HTERT RPE-1 (cell line): ENCODE results near the gene COX6B1.
"Not testable (repeated sequence)": the region's sequence is repeated elsewhere in the genome, so short reads cannot be mapped to it uniquely, and the experiment has no call there.

ENCODE experiments used
- in situ Hi-C: fragments of 300-500 bp; cut with MboI; formaldehyde crosslinking; loops from 4 replicates; pipeline ENCODE4 v1.14.3; 2020; ENCODE audit warnings: low sequenced_read_pairs

Gene COX6B1

GRCh38 chr19:35633727-35634440 lies 14.2 kb upstream of the COX6B1 start:
- in situ Hi-C loops, result no loop called here

DNA sequence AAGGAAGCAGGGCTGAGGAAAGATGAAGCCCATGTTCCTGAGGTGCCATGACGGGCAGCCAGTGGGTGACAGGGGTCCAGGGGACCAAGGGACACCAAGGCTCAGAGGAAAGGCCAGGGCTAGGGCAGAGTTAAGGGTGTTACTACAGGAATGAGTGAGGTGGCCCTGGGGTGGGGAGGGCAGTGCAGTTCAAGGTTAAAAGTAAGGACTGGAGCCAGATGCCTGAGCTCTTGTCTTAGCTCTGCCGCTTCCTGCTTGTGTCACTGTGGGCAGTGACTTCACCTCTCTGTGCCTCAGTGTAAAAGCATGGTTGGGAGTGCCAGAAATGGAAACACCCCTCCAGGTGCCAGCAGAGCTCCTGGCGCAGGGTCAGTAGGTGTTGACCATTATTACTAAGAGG lies 11.5 kb upstream of the COX6B1 start:
- in situ Hi-C loops, result no loop called here

- in situ Hi-C loops, result no loop called here
Measured at GRCh38 chr19:35637165-35637564, 11.0 kb upstream of the COX6B1 start.

DNA sequence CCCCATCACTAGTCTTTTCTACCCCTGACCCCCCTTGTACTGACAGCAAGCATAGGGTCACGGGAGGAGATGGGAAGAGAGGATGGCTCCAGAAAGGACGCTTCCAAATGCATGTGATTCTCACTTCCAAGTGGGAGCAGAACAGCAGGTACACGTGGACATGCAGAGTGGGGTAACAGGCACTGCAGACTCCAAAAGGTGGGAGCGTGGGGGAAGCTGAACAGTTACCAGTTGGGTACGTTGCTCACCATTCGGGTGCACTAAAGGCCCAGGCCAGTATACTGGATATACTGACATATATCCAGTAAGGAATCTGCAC lies 8.8 kb upstream of the COX6B1 start:
- in situ Hi-C loops, result no loop called here

DNA sequence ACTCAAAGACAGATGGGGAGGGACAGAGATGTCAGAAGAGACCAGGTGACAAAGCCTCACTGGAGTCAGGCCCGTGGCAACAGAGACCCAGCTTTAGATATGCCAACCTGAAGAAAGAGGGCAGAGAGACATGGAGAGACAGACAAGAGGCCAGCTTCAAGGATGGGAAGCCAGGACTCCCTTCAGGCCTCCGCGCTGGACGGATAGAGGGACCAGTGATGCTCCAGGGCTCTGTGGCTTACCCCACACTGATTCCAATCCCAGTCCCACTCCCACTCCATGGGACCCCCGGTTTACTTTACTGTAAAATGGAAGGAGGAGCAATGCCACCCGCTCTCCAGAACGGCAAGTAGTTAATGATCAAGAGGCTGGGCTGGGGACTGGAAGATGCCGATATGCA lies 8.3 kb upstream of the COX6B1 start:
- in situ Hi-C loops, result no loop called here

- in situ Hi-C loops, result no loop called here
Measured at GRCh38 chr19:35641515-35642151, 6.5 kb upstream of the COX6B1 start, which contains the start of gene ETV2. Gene ETV2, plus strand, starts transcription at chr19:35641745. Its CDS starts 716 bp downstream, at chr19:35642461.

- in situ Hi-C loops, result no loop called here
Measured at GRCh38 chr19:35642312-35642711, 5.8 kb upstream of the COX6B1 start.

DNA sequence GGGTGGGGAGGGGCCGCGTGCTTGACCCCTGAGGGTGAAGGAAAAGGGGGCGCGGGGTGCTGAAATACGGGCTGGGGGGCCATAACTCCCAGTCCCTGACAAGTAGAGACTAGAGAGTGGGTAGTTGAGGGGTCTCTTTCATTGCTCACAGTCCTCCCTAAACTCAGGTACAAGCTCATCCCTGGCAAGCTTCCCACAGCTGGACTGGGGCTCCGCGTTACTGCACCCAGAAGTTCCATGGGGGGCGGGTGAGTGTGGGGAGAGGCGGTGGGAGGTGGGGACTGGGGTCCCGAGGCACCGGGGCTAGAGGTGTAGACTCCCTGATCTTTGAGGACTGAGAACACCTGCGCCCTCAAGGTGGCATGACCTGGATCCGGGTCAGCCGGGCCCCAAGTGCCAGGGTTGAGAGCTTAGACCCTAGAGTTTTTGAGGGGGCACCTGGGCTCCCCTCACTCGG lies 5.3 kb upstream of the COX6B1 start:
- in situ Hi-C loops, result no loop called here

- in situ Hi-C loops, result no loop called here
Measured at GRCh38 chr19:35643255-35644205, 4.6 kb upstream of the COX6B1 start.

GRCh38 chr19:35644206-35644986 lies 3.7 kb upstream of the COX6B1 start:
- in situ Hi-C loops, result no loop called here

DNA sequence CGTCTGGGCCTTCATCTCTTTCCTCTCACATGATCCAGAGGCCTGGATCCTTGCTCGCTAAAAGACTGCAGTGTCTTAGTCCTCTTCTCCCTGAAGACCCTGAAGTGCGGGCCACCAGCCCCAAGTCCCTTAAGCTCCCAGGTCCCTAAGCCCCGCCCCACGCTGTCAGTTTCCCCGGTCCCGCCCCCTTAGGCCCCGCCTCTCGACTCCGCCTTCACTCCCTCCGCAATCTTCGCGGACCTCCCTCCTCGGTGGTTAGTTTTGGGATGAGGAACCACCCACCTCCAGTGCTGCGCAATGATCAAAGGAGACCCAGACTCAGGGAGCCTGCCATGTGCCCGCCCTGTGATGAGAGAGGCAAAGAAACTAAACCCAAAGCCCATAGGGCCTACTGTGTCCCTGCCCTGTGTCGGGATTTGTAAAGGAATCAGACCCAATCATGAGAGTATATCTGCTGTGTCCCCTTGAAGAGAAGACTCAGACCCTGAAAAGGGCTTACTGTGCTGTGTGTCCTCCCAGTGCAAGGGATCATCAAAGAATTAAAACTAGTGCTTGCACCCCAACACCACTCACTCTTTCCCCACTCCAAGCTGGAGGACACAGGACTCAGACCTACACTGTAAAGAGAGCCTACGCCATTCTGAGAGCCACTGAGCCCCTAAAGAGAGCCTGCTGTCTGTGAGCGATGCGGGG lies 3.0 kb upstream of the COX6B1 start:
- in situ Hi-C loops, result no loop called here

GRCh38 chr19:35645680-35646511 lies 2.2 kb upstream of the COX6B1 start:
- in situ Hi-C loops, result no loop called here

GRCh38 chr19:35650581-35650980 lies 2.5 kb downstream of the COX6B1 start:
- in situ Hi-C loops, result no loop called here

GRCh38 chr19:35654828-35655227 lies 6.7 kb downstream of the COX6B1 start:
- in situ Hi-C loops, result not testable (repeated sequence)

- in situ Hi-C loops, result no loop called here
Measured at GRCh38 chr19:35655600-35655999, 7.5 kb downstream of the COX6B1 start.

DNA sequence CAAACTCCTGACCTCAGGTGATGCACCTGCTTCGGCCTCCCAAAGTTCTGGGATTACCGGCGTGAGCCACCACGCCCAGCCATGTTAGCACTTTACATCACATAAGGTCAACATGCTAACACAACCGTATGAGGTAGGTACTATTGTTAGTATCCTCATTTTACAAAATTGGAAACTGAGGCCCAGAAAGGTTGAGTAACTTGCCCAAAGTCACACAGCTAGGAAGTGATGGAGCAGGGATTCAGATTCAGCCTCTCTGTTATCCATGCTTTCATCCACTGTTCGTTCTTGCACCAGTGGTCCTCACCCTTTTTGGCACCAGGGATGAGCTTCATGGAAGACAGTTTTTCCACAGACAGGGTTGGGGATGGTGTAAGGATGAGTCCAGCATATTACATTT lies 8.6 kb downstream of the COX6B1 start:
- in situ Hi-C loops, result no loop called here

DNA sequence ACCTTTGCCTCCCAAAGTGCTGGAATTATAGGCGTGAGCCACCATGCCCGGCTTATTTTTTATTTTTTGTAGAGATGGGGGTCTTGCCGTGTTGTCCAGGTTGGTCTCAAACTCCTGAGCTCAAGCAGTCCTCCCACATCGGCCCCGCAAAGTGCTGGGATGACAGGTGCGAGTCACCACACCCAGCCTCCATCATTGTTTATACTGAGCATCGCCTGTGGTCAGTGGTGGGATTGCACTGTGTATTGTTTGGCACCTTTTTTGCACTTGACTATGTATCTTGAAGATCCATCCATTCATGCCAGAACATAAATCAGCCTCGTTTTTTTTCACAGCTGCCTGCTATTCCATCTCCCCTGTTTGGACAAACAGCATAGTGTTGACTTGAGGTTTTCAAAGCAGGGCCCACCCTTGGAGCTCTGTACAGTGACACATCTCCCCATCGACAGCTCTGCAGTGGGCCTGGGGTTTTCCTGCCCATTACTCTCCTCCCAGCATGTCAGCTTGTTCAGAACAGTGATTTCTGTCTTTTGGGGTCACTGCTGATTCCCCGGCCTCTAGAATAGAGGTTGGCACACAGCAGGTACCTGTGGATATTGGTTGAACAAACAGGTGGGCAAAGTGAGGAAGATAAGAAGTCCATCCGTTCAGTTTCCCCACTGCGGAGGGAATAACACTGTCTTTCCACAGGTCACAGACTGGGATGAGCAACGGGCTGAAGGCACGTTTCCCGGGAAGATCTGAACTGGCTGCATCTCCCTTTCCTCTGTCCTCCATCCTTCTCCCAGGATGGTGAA lies 10.0 kb downstream of the COX6B1 start:
- in situ Hi-C loops, result no loop called here

DNA sequence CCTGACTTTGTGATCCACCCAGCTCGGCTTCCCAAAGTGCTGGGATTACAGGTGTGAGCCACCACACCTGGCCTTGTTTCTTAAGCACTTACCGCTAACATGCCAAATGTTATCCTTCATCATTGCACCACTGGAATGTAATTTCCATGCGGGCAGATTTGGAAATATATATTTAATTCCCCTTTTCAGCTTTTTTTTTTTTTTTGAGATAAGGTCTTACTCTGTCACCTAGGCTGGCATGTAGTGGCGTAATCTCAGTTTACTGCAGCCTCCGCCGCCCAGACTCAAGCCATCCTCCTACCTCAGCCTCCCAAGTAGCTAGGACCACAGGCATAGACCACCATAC lies 13.8 kb downstream of the COX6B1 start:
- in situ Hi-C loops, result no loop called here

- in situ Hi-C loops, result no loop called here
Measured at GRCh38 chr19:35663981-35664380, 15.9 kb downstream of the COX6B1 start.
